NCI-H2171 treated with DMSO at 0.1 percent for 48 hours (cell line): ENCODE results near the gene GLB1L.
"Not testable (repeated sequence)": the region's sequence is repeated elsewhere in the genome, so short reads cannot be mapped to it uniquely, and the experiment has no call there.

Experiments used
- DNase-seq: peaks from one replicate; lab custom pipeline; 2025; lab: John Stamatoyannopoulos, UW

GLB1L gene

DNA sequence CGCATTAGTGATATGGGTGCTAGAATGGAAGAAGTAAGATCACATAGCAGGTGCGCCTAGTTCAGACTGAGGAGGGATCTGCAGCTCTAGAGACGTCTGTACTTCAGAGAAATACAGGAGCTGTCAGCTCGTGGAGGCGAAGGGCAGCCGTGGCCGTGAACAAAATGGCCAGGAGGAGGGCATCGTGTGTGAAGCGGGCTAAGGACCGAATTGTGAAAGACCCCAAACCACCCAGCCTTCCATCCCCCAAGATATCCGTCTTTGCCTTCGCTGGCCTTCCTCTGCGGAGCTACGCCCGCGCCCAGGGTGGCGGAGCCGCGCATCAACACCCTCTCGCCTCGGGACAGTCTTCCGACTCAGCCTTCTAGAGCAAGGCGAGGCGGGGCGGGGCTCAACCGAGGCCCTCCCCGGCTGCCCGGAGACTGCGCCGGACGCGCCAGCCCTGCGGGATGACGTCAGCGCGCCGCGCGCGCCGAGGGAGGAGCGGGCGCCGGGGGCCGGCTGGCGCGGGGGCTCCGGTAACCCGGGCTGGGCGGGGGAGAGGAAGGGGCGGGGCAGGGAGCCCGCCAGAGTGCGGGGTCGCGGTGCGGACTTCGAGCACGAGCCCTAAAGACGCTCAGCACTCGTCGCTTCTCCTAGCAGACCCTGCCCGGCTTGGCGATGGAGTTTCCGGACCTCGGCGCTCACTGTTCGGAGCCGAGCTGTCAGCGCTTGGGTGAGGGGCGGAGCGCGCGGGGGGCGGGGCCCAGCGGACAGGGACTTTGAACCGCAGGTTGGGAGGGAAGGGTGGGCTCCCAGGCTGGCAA lies 38.7 kb downstream of the GLB1L start, which contains the start of gene ZFAND2B:
ZFAND2B (plus strand) TSS at position 455 of the 806 bp plus-strand sequence; CDS start at position 661, 206 bp downstream.
- DNase-seq = peak; percentile 91

- no peak for DNase-seq
Measured at GRCh38 chr2:219205981-219206327, 39.3 kb downstream of the GLB1L start.

- DNase-seq = no peak
Measured at GRCh38 chr2:219205165-219205538, 40.1 kb downstream of the GLB1L start.

GRCh38 chr2:219204425-219205164 lies 40.6 kb downstream of the GLB1L start:
- no peak for DNase-seq

DNA sequence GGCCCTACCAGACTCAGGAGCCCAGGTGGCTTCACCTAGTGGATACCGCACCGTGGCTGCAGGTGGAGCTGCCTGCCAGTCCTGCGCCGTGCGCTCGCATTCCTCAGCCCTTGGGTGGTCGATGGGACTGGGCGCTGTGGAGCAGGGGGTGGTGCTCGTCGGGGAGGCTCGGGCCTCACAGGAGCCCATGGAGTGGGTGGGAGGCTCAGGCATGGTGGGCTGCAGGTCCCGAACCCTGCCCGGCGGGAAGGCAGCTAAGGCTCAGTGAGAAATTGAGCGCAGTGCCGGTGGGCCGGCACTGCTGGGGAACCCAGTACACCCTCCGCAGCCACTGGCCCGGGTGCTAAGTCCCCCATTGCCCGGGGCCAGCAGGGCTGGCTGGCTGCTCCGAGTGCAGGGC lies 43.9 kb downstream of the GLB1L start:
- DNase-seq = not testable (repeated sequence)

- not testable (repeated sequence) for DNase-seq
Measured at GRCh38 chr2:219200502-219201326, 44.5 kb downstream of the GLB1L start.

- no peak for DNase-seq
Measured at GRCh38 chr2:219199470-219200211, 45.6 kb downstream of the GLB1L start.

- no peak for DNase-seq
Measured at GRCh38 chr2:219198974-219199373, 46.3 kb downstream of the GLB1L start.

DNA sequence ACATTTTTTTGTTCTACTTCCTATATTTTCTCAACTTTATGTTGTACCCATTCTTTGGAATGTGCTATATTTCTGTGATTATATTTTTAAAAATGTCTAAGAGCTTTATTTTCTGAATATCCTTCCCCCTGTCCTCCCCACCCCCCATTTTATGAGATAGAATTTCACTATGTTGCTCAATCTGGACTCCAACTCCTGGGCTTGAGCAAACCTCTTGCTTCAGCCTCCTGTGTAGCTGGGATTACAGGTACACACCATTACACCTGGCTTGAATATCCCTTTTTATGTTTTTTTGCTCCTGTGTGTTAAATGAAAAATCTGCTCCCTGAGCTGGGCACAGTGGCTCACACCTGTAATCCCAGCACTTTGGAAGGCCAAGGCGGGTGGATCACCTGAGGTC lies 47.9 kb downstream of the GLB1L start:
- DNase-seq = no peak

DNA sequence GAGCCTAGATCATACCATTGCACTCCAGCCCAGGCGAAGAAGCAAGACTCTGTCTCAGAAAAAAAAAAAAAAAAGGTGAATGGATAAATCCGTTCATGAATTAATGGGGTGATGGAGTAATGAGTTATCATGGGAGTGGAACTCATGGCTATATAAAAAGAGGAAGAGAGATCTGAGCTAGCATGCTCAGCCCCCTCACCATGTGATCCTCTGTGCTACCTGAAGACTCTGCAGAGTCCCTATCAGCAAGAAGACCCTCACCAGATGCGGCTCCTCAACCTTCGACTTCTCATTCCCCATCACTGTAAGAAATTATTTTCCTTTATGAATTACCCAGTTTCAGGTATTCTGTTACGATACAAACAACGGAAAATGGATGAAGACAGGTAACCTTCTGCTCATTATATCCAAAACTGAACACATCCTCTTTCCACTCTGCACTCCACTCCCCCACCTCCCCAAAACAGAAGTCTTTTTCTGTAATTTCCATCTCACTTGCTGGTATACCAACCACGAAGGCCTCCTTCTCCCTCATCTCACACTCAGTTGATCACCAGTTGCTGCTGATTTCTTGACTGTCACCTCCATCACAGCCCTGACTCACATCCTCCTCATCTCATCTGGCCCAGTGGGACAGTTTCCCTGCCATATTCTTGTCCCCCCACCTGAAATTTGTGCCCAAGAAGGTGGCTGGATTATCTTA lies 58.3 kb downstream of the GLB1L start:
- no peak for DNase-seq
